HL-60 (cell line): Measurements from ENCODE around the gene NRCAM.

Source experiments
- DNase-seq, 2 experiments: peaks; one replicate each; pipeline ENCODE4 v3.0.0-alpha.2; 2010 to 2020; ENCODE audit warnings: low read depth in 1 of 2, low spot score in 1 of 2
- H3K27ac ChIP-seq: fragments of 250-450 bp; sonication (Bioruptor Pico); replicated peaks from 2 replicates; pipeline ENCODE4 v1.5.1; 2020; ENCODE audit warnings: mild to moderate bottlenecking, moderate library complexity
- H3K27me3 ChIP-seq: fragments of 250-450 bp; sonication (Bioruptor Pico); 2 replicates; pipeline ENCODE4 v1.5.1; 2021; ENCODE audit warnings: mild to moderate bottlenecking, moderate library complexity; ENCODE audit not compliant: insufficient read depth, poor library complexity, severe bottlenecking
- H3K4me3 ChIP-seq: replicated peaks from 2 replicates; pipeline ENCODE4 v1.5.1; 2011; ENCODE audit warnings: mild to moderate bottlenecking, control low read depth, low read length; ENCODE audit not compliant: insufficient read depth
- CTCF ChIP-seq: IDR thresholded peaks from one replicate; pipeline ENCODE4 v1.5.1; 2011; ENCODE audit warnings: low read length, control low read depth, inconsistent platforms; ENCODE audit not compliant: insufficient read depth
- GABPA ChIP-seq: IDR thresholded peaks from 2 replicates; pipeline ENCODE4 v1.6.1; 2012; ENCODE audit warnings: low read depth
- POLR2AphosphoS5 ChIP-seq: IDR thresholded peaks from 2 replicates; pipeline ENCODE4 v1.6.1; 2012; ENCODE audit warnings: low read depth
- REST ChIP-seq: IDR thresholded peaks from 2 replicates; pipeline ENCODE4 v1.6.1; 2012; ENCODE audit warnings: low read depth; ENCODE audit not compliant: insufficient replicate concordance
- SPI1 ChIP-seq: IDR thresholded peaks from 2 replicates; pipeline ENCODE4 v1.6.1; 2012; ENCODE audit warnings: low read depth, mild to moderate bottlenecking, borderline replicate concordance

NRCAM gene

GRCh38 chr7:108224387-108224786 is 231.8 kb downstream of the NRCAM start:
- DNase-seq = no peak
- no peak for TF ChIP-seq SPI1
- TF ChIP-seq GABPA = no peak
- TF ChIP-seq POLR2AphosphoS5 = no peak
- no peak for TF ChIP-seq CTCF
- TF ChIP-seq REST = no peak
- H3K27me3 ChIP-seq = no peaks in the 10 kb centered on the region
- no peak overlapping the region for H3K27ac ChIP-seq
- no peak overlapping the region for H3K4me3 ChIP-seq

GRCh38 chr7:108222236-108222892 is 233.9 kb downstream of the NRCAM start:
- DNase-seq = no peak
- TF ChIP-seq SPI1 (no peak), REST (no peak), POLR2AphosphoS5 (no peak), GABPA (no peak), CTCF (no peak)
- no peak overlapping the region for H3K4me3 ChIP-seq
- H3K27ac ChIP-seq = no peak overlapping the region
- H3K27me3 ChIP-seq = no peaks in the 10 kb centered on the region

GRCh38 chr7:108211382-108212201 is 244.6 kb downstream of the NRCAM start:
- H3K27ac ChIP-seq = no peak overlapping the region

More at GRCh38 chr7:108211382-108212201, 244.6 kb downstream of the NRCAM start:
- TF ChIP-seq POLR2AphosphoS5 (0 out of 2 replicates have a peak, but pooled peaks have one; percentile 34), CTCF (no peak), GABPA (no peak), SPI1 (no peak), REST (no peak)
- Histone ChIP-seq H3K27me3 (no peaks in the 10 kb centered on the region), H3K4me3 (no peak overlapping the region)
- peak; percentile 35 to 56 for DNase-seq
